Brain microvascular endothelial cell (primary cell): Measurements from ENCODE around the gene ZNRF1.
"Not testable (repeated sequence)": the region's sequence is repeated elsewhere in the genome, so short reads cannot be mapped to it uniquely, and the experiment has no call there.

ENCODE experiments used
- DNase-seq: peaks from one replicate; pipeline ENCODE4 v3.0.0-alpha.2; 2020
- H3K27ac ChIP-seq: fragments of 250-450 bp; sonication (Bioruptor Pico); 2 replicates; pipeline ENCODE4 v1.5.1; 2020; ENCODE audit warnings: mild to moderate bottlenecking, moderate library complexity
- H3K27me3 ChIP-seq: fragments of 250-450 bp; sonication (Bioruptor Pico); replicated peaks from 2 replicates; pipeline ENCODE4 v1.5.1; 2020; ENCODE audit warnings: mild to moderate bottlenecking
- H3K36me3 ChIP-seq: fragments of 250-450 bp; sonication (Bioruptor Pico); replicated peaks from 2 replicates; pipeline ENCODE4 v1.5.1; 2020; ENCODE audit warnings: mild to moderate bottlenecking
- H3K4me3 ChIP-seq: 2 replicates; pipeline ENCODE4 v1.5.1; 2011; ENCODE audit warnings: low read depth, mild to moderate bottlenecking, control low read depth, low read length, moderate library complexity
- in situ Hi-C: cut with HindIII; loops from 2 replicates; pipeline ENCODE4 v1.10.0; 2017; ENCODE audit warnings: low sequenced_read_pairs, low pct_ligation_motif_present
- TF ChIP-seq, protein P1 (sequence below): IDR thresholded peaks from 2 replicates; pipeline ENCODE4 v1.5.1; 2011; ENCODE audit warnings: low read depth, mild to moderate bottlenecking, moderate library complexity, low read length, control low read depth, inconsistent platforms; ENCODE audit errors: missing control alignments

Gene ZNRF1

DNA sequence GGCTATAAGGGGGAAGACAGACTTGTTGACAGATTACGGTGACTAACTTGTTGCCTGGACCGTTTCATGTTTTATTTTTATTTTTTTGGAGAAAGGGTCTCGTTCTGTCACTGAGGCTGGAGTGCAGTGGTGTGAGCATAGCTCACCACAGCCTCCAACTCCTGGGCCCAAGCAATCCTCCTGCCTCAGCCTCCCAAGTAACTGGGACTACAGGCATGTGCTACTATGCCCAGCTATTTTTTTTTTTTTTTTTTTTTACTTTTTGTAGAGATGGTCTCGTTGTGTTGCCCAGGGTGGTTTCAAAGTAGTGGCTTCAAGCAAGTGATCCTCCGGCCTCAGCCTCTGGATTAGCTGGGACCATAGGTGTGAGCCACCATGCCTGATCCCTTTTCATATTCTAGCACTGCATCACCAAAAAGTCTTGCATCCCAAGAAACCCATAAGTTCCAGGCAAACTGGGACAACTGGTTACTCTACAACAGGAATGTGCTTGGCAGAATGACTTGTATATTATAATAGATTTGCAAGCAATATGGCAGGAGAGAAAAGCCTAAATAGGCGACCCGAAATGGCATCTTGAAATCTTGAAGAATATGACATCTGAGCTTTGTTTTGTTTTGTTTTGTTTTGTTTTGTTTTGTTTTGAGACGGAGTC, 11.7 kb upstream of the ZNRF1 start:
- no peak for DNase-seq
- in situ Hi-C loops = no loop called here
- TF ChIP-seq, protein P1, sequence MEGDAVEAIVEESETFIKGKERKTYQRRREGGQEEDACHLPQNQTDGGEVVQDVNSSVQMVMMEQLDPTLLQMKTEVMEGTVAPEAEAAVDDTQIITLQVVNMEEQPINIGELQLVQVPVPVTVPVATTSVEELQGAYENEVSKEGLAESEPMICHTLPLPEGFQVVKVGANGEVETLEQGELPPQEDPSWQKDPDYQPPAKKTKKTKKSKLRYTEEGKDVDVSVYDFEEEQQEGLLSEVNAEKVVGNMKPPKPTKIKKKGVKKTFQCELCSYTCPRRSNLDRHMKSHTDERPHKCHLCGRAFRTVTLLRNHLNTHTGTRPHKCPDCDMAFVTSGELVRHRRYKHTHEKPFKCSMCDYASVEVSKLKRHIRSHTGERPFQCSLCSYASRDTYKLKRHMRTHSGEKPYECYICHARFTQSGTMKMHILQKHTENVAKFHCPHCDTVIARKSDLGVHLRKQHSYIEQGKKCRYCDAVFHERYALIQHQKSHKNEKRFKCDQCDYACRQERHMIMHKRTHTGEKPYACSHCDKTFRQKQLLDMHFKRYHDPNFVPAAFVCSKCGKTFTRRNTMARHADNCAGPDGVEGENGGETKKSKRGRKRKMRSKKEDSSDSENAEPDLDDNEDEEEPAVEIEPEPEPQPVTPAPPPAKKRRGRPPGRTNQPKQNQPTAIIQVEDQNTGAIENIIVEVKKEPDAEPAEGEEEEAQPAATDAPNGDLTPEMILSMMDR = no peak
- H3K4me3 ChIP-seq = no peak overlapping the region
- H3K36me3 ChIP-seq = no peaks in the 10 kb centered on the region
- no peaks in the 10 kb centered on the region for H3K27me3 ChIP-seq
- H3K27ac ChIP-seq = no peak overlapping the region

GRCh38 chr16:74989864-74990263, 9.0 kb upstream of the ZNRF1 start:
- DNase-seq, H3K27ac ChIP-seq, in situ Hi-C loops, H3K4me3 ChIP-seq, H3K27me3 ChIP-seq, H3K36me3 ChIP-seq: not testable (repeated sequence)

DNA sequence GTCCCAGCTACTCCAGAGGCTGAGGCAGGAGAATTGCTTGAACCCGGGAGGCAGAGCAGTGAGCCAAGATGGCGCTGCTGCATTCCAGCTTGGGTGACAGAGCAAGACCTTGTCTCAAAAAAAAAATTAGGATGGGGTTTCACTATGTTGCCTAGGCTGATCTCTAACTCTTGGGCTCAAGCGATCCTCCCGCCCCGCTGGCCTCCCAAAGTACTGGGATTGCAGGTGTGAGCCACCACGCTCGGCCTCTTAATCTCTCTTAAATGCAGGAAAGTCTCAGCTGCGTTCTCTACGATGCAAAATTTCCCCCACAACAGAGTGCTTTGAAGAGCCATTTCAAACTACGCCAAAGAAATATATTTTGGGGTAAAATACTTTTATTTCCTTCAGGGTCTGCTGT, 8.0 kb upstream of the ZNRF1 start:
- TF ChIP-seq, protein P1 = no peak
- H3K36me3 ChIP-seq = no peaks in the 10 kb centered on the region
- in situ Hi-C loops = no loop called here
- no peak for DNase-seq
- H3K4me3 ChIP-seq = no peak overlapping the region
- H3K27ac ChIP-seq = no peak overlapping the region
- no peaks in the 10 kb centered on the region for H3K27me3 ChIP-seq

GRCh38 chr16:74991268-74991592, 7.6 kb upstream of the ZNRF1 start:
- TF ChIP-seq, protein P1 = no peak
- no peaks in the 10 kb centered on the region for H3K36me3 ChIP-seq
- DNase-seq = no peak
- no peak overlapping the region for H3K4me3 ChIP-seq
- in situ Hi-C loops = no loop called here
- H3K27me3 ChIP-seq = no peaks in the 10 kb centered on the region
- H3K27ac ChIP-seq = no peak overlapping the region

DNA sequence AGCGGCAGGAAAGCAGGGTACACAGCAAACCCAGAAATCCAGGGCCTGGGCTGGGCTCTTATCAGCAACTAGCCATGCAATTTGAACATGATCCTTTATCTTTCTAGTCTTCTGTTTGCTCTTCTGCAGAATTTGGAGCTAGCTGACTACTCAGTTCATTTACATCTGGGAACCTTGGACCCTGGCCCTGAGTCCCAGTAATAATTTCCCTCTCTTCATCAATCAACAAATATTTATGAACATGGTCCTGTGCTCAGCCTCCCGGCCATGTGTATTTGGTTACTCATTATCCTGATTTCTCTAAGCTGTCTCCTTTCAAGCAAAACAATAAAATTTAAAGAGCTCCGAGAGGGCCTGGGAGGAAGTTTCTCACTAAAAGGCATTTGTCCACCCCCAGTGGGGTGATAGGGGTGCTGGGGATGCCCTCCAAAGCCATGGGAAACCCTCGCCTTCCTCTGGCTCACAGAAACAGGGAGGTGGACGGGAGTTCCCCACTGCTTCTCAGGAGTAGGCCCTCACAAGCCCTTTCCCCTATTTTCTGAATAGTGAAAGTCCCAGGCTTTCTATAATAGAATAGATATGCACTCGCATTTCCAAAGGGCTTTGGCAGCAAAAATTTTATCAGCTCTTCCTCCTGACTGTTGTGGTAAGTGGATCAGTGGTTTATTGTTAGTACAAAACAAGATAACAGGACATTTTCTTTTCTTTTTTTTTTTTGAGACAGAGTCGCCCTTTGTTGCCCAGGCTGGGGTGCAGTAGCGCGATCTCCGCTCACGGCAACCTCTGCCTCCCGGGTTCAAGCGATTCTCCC, 7.0 kb upstream of the ZNRF1 start:
- in situ Hi-C loops = no loop called here
- Histone ChIP-seq H3K4me3 (no peak overlapping the region), H3K27ac (no peak overlapping the region), H3K27me3 (no peaks in the 10 kb centered on the region), H3K36me3 (no peaks in the 10 kb centered on the region)
- no peak for DNase-seq
- TF ChIP-seq, protein P1 = no peak

- no peak overlapping the region for H3K27ac ChIP-seq
- in situ Hi-C loops = no loop called here
- TF ChIP-seq, protein P1 = no peak
- no peaks in the 10 kb centered on the region for H3K27me3 ChIP-seq
- H3K4me3 ChIP-seq = no peak overlapping the region
- DNase-seq = no peak
- H3K36me3 ChIP-seq = no peaks in the 10 kb centered on the region
Observed at GRCh38 chr16:74995986-74996385, 2.8 kb upstream of the ZNRF1 start.
